Immature natural killer cell (primary cell): ENCODE results near the gene CDK14. TPM values are rescaled to one million over a fixed set of nuclear protein-coding genes. Genes with fewer than 3 reads are reported as not detected.

Source experiments
- DNase-seq, 3 donors: peaks; one replicate each; pipeline ENCODE4 v3.0.0; 2022; ENCODE audit warnings: mixed read lengths in 1 of 3
- H3K27ac Mint-ChIP-seq, 6 donors: one replicate each; pipeline ENCODE4 v1.8.0; 2020; ENCODE audit warnings: mixed read lengths in 6 of 6, mild to moderate bottlenecking in 5 of 6, inconsistent platforms in 4 of 6, moderate library complexity in 3 of 6
- H3K27me3 Mint-ChIP-seq, 3 donors: one replicate each; pipeline ENCODE4 v1.8.0; 2020 to 2021; ENCODE audit warnings: low read depth in 3 of 3, mild to moderate bottlenecking in 3 of 3, mixed read lengths in 3 of 3, moderate library complexity in 3 of 3, inconsistent platforms in 1 of 3
- H3K36me3 Mint-ChIP-seq, 3 donors: one replicate each; pipeline ENCODE4 v1.8.0; 2020; ENCODE audit warnings: mixed read lengths in 3 of 3, inconsistent platforms in 2 of 3, mild to moderate bottlenecking in 2 of 3
- H3K4me1 Mint-ChIP-seq, 2 donors: one replicate each; pipeline ENCODE4 v1.8.0; 2020; ENCODE audit warnings: inconsistent platforms in 2 of 2, mild to moderate bottlenecking in 2 of 2, mixed read lengths in 2 of 2, moderate library complexity in 1 of 2
- H3K4me3 Mint-ChIP-seq, 5 donors: one replicate each; pipeline ENCODE4 v1.8.0; 2020; ENCODE audit warnings: mild to moderate bottlenecking in 5 of 5, mixed read lengths in 5 of 5, inconsistent platforms in 3 of 5, moderate library complexity in 3 of 5
- H3K9me3 Mint-ChIP-seq, 6 donors: one replicate each; pipeline ENCODE4 v1.8.0; 2020; ENCODE audit warnings: mild to moderate bottlenecking in 6 of 6, mixed read lengths in 6 of 6, inconsistent platforms in 4 of 6, moderate library complexity in 3 of 6
- polyA plus RNA-seq, 3 donors: library from polyadenylated mRNA; unstranded; fragments of 300-500 nt; fragmentation: Illumina TruSeq; gene quantifications; one replicate each; pipeline ENCODE4 v1.2.3, GENCODE V29; 2021

The CDK14 gene
- polyA plus RNA-seq, 3 donors from 2014 or later: 0.22 TPM; not detected in 2

GRCh38 chr7:91068136-91068795 is 472.1 kb downstream of the CDK14 start:
- Mint-ChIP-seq H3K4me3 (no peak overlapping the region), H3K27ac (no peak overlapping the region), H3K36me3 (no peaks in the 10 kb centered on the region), H3K4me1 (no peaks in the 10 kb centered on the region), H3K27me3 (no peaks in the 10 kb centered on the region), H3K9me3 (peaks cover 0 to 14% (median 6%) of the 10 kb centered on the region in 6 donors)
- DNase-seq: no peak

DNA sequence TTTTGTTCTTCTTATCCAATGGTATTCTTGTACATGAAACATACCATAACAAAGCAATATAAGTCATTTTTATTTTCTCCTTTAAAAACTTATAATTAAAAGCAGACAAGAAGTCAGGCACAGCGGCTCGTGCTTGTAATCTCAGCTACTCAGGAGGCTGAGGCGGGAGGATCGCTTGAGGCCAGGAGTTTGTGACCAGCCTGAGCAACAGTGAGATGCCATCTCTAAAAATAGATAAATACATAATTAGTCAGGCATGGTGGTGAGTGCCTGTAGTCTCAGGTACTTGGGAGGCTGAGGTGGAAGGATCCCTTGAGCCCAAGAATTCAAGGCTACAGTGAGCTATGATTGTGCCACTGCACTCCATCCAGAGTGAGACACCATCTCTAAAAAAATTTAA is 473.0 kb downstream of the CDK14 start:
- Mint-ChIP-seq H3K27ac (no peak overlapping the region), H3K36me3 (no peaks in the 10 kb centered on the region), H3K27me3 (peaks cover 0 to 1% (median 0%) of the 10 kb centered on the region in 3 donors), H3K4me1 (no peaks in the 10 kb centered on the region), H3K4me3 (no peak overlapping the region), H3K9me3 (peaks cover 0 to 14% (median 9%) of the 10 kb centered on the region in 6 donors)
- DNase-seq: no peak

DNA sequence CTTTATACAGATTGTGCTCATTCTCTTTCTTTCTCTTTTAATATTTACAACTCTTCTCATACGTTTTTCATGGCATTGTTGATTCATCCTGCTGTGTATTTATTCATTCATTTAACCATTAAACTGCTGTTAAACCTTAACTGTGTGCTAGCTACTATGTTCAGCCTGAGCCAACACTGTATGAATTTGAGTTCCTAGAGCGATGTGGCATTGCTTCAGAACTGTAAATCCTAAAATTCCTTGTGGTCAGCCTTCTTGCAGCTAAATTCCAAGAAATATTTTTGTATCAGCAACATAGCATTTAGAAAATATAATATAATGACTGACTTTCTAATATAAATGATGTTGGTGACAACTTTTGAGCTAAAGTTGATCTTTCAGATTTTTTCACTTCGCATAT is 483.4 kb downstream of the CDK14 start:
- no peak overlapping the region for H3K27ac Mint-ChIP-seq
- H3K4me3 Mint-ChIP-seq: no peak overlapping the region
- H3K36me3 Mint-ChIP-seq: no peaks in the 10 kb centered on the region
- no peak for DNase-seq
- H3K4me1 Mint-ChIP-seq: peaks cover 0 to 6% of the 10 kb centered on the region in 2 donors
- peaks cover 0 to 2% (median 2%) of the 10 kb centered on the region in 3 donors for H3K27me3 Mint-ChIP-seq
- H3K9me3 Mint-ChIP-seq: peaks cover 0 to 2% (median 0%) of the 10 kb centered on the region in 6 donors

DNA sequence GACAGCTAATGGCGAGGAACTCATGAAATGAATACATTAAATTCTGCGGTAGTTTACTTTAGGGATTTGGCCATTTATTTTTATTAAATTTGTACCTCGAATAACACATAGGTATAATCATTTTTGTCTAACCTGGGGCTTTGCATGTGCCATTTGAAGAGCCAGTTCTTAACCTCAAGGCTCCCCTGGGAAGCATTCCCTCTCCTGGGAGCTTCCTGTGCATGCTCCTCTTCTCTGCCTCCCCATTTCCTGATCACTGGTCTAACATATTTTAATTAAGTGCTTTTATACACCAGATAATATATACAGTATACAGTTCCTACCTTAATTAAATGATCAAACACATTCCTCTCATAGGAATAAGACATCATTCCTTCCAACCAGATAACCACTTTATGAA is 484.2 kb downstream of the CDK14 start:
- Mint-ChIP-seq H3K4me3 (no peak overlapping the region), H3K27me3 (peaks cover 0 to 2% (median 2%) of the 10 kb centered on the region in 3 donors), H3K27ac (no peak overlapping the region), H3K36me3 (no peaks in the 10 kb centered on the region), H3K4me1 (peaks cover 0 to 10% of the 10 kb centered on the region in 2 donors), H3K9me3 (peaks cover 0 to 2% (median 0%) of the 10 kb centered on the region in 6 donors)
- DNase-seq: no peak

GRCh38 chr7:91082038-91082437 is 485.9 kb downstream of the CDK14 start:
- Mint-ChIP-seq H3K27ac (no peak overlapping the region), H3K36me3 (no peaks in the 10 kb centered on the region), H3K9me3 (peaks cover 0 to 2% (median 0%) of the 10 kb centered on the region in 6 donors)

DNA sequence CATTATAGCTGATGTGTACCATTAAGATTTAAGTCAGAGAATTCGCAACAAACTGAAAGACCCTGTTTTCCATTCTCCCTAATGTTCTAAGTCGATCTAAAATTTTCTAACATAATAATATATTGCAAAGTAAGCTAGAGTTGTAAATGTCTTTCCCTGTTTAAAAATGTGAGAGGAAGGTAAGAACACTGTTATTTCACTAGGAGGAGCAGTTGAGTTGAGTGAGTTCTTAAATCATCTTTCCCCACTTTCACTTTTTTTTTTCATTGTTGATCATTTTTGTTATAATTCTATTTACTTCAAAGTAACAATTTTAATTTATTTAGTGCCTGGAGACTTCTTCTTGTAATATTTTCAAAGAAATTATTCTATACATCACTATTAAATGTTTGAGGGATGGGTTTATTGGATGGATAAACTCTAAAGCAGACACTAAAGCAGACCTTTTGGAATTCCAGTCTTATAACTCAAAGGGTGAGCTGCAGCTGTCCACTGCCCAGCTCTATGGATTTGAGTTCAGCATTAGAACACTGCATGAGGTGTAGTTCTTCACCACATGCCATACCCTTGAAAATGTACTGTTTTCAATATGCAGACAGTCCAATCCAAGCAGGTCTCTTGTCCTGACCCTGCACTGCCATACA is 486.9 kb downstream of the CDK14 start:
- no peaks in the 10 kb centered on the region for H3K36me3 Mint-ChIP-seq
- H3K27me3 Mint-ChIP-seq: peaks cover 0 to 2% (median 0%) of the 10 kb centered on the region in 3 donors
- peaks cover 0 to 2% (median 0%) of the 10 kb centered on the region in 6 donors for H3K9me3 Mint-ChIP-seq
- H3K4me1 Mint-ChIP-seq: peaks cover 0 to 10% of the 10 kb centered on the region in 2 donors
- no peak overlapping the region for H3K4me3 Mint-ChIP-seq
- DNase-seq: no peak
- no peak overlapping the region for H3K27ac Mint-ChIP-seq

More at GRCh38 chr7:91082038-91082437, 485.9 kb downstream of the CDK14 start:
- peaks cover 0 to 2% (median 2%) of the 10 kb centered on the region in 3 donors for H3K27me3 Mint-ChIP-seq
- H3K4me3 Mint-ChIP-seq: no peak overlapping the region
- DNase-seq: no peak
- peaks cover 0 to 10% of the 10 kb centered on the region in 2 donors for H3K4me1 Mint-ChIP-seq

GRCh38 chr7:91083855-91084644 is 487.9 kb downstream of the CDK14 start:
- Mint-ChIP-seq H3K27ac (no peak overlapping the region), H3K4me1 (peaks cover 0 to 10% of the 10 kb centered on the region in 2 donors), H3K27me3 (peaks cover 0 to 2% (median 0%) of the 10 kb centered on the region in 3 donors), H3K9me3 (peaks cover 0 to 2% (median 0%) of the 10 kb centered on the region in 6 donors), H3K4me3 (no peak overlapping the region), H3K36me3 (no peaks in the 10 kb centered on the region)
- DNase-seq: no peak

DNA sequence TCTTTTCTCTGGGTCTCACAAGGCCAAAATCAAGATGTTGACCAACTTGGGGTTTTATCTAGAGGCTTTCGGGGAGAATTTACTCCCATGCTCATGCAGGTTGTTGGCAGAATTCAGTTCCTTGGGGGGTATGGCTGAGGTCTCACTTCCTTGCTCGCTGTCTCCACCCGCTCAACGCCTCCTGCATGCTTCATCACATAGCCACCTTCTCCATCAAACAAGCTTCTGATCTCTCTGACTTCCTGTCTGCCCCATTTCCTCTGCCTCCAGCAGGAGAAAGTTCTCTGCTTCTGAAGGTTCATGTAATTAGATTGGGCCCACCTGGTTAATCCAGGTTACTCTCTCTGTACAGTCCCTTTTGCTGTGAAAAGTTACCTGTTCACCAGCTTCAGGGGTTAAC is 489.1 kb downstream of the CDK14 start:
- no peak overlapping the region for H3K4me3 Mint-ChIP-seq

DNA sequence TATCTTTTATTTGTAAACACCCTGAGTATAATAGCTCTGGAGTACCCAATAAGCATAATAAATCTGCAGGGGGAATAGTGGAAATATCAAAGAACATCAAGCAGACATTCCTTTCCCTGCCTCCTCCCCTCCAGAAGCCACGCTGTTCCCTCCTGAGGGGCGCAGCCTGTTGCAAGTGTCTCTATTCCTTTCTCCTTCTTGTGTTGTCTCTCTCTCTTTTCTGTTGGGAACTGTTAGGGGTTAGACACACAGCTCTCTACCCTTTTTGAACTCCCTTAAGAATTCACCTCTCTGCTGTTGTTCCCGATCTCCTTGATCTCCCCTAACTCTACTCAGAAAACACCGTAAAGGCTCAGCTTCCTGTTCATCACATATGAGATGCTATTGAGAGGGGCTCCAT is 490.1 kb downstream of the CDK14 start:
- no peak for DNase-seq
- no peak overlapping the region for H3K4me3 Mint-ChIP-seq
- H3K9me3 Mint-ChIP-seq: no peaks in the 10 kb centered on the region
- H3K27me3 Mint-ChIP-seq: peaks cover 0 to 2% (median 2%) of the 10 kb centered on the region in 3 donors
- H3K4me1 Mint-ChIP-seq: peaks cover 0 to 10% of the 10 kb centered on the region in 2 donors
- H3K36me3 Mint-ChIP-seq: no peaks in the 10 kb centered on the region
- H3K27ac Mint-ChIP-seq: no peak overlapping the region

More for the DNA sequence above, 489.1 kb downstream of the CDK14 start:
- Mint-ChIP-seq H3K27ac (no peak overlapping the region), H3K27me3 (peaks cover 0 to 2% (median 2%) of the 10 kb centered on the region in 3 donors), H3K9me3 (peaks cover 0 to 2% (median 0%) of the 10 kb centered on the region in 6 donors), H3K4me1 (peaks cover 0 to 10% of the 10 kb centered on the region in 2 donors), H3K36me3 (no peaks in the 10 kb centered on the region)
- no peak for DNase-seq

DNA sequence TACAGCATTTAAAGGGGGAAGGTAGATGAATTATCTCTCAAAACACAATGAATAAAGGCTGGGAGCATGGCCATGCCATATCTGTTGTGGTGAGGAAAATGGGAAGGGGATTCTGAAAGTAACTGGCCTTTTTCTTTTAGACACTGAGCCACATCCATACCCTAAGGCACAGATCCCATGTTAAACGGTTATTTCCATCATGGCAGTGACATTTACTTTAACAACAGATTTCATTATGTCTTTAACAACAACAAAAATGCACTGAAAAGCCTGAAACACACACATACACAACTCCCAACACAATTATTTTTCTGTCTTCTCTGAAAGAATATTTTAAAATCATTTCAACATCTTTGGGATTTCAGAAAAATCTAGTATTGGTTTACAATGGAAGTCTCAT is 492.0 kb downstream of the CDK14 start:
- no peak overlapping the region for H3K4me3 Mint-ChIP-seq
- H3K9me3 Mint-ChIP-seq: no peaks in the 10 kb centered on the region

DNA sequence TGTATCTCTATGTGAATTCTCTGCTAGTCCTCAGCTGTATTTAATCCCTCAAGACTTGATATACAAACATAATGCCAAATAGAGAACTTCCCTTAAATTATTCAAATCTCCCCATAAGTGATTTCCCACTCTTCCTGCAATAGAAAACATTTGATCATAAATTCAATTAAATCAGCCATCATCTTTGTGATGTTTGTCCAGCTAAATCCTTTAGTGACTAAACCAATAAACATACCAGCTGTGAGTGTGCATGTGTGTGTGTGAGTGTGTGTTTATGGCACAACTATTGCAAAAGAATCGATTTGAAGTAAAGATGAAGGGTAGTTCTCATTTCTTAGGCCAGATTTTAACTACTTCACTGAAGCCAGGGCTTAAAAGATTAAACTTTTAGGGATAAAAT is 492.6 kb downstream of the CDK14 start:
- DNase-seq: no peak
- peaks cover 0 to 10% of the 10 kb centered on the region in 2 donors for H3K4me1 Mint-ChIP-seq
- no peak overlapping the region for H3K27ac Mint-ChIP-seq
- H3K27me3 Mint-ChIP-seq: peaks cover 0 to 4% (median 2%) of the 10 kb centered on the region in 3 donors
- no peaks in the 10 kb centered on the region for H3K9me3 Mint-ChIP-seq
- H3K4me3 Mint-ChIP-seq: no peak overlapping the region
- no peaks in the 10 kb centered on the region for H3K36me3 Mint-ChIP-seq

More for the DNA sequence above, 492.0 kb downstream of the CDK14 start:
- H3K36me3 Mint-ChIP-seq: no peaks in the 10 kb centered on the region
- no peak overlapping the region for H3K27ac Mint-ChIP-seq
- H3K4me1 Mint-ChIP-seq: peaks cover 0 to 10% of the 10 kb centered on the region in 2 donors
- no peak for DNase-seq
- H3K27me3 Mint-ChIP-seq: peaks cover 0 to 4% (median 2%) of the 10 kb centered on the region in 3 donors

DNA sequence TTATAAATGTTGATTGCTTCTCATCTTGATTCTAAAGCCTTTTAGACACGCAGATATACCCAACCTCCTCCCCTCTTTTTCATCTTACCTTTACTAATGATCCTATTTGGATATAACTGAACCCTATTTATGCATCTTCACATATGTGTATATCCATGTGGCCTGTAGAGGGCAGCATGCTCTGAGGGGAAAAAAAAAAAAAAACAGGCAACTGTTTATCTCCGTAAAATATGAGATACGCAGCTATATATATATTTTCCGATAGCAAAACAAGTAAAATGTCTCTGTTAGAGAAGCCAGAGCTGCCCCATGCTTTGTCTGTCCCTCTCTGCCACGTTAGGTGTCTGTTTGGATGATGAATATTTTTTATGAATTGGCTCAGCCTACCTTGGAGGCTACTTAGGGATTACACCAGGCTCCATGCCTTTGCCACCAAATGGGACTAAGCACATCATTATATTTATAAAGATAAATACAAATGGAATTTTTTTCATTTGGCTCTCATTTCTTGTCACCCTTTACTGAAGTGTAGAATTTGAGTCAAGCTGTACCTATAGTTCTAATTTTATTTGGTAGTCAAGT is 493.4 kb downstream of the CDK14 start:
- H3K4me1 Mint-ChIP-seq: peaks cover 0 to 4% of the 10 kb centered on the region in 2 donors
- H3K4me3 Mint-ChIP-seq: no peak overlapping the region
- no peak overlapping the region for H3K27ac Mint-ChIP-seq
- peaks cover 0 to 2% (median 0%) of the 10 kb centered on the region in 6 donors for H3K9me3 Mint-ChIP-seq
- peaks cover 0 to 4% (median 2%) of the 10 kb centered on the region in 3 donors for H3K27me3 Mint-ChIP-seq
- DNase-seq: no peak
- no peaks in the 10 kb centered on the region for H3K36me3 Mint-ChIP-seq

GRCh38 chr7:91090684-91091083 is 494.6 kb downstream of the CDK14 start:
- Mint-ChIP-seq H3K4me3 (no peak overlapping the region), H3K9me3 (peaks cover 0 to 9% (median 2%) of the 10 kb centered on the region in 6 donors)

More at GRCh38 chr7:91090684-91091083, 494.6 kb downstream of the CDK14 start:
- no peak for DNase-seq
- Mint-ChIP-seq H3K27me3 (peaks cover 0 to 4% (median 2%) of the 10 kb centered on the region in 3 donors), H3K4me1 (no peaks in the 10 kb centered on the region), H3K36me3 (no peaks in the 10 kb centered on the region), H3K27ac (no peak overlapping the region)
